SKM-1 treated with dmso at 0.1 percent for 144 hours (cell line): ENCODE results near the gene RUVBL2.

ENCODE experiments used
- DNase-seq: peaks from one replicate; lab custom pipeline; 2025; ENCODE audit not compliant: unreplicated experiment; lab: John Stamatoyannopoulos, UW

The RUVBL2 gene

GRCh38 chr19:48963371-48964204 is 30.1 kb upstream of the RUVBL2 start:
- no peak for DNase-seq

GRCh38 chr19:48964205-48965039 is 29.3 kb upstream of the RUVBL2 start:
- DNase-seq: no peak

- peak; percentile 75 for DNase-seq
Measured at GRCh38 chr19:48965040-48965805, 28.5 kb upstream of the RUVBL2 start, which contains the start of gene FTL. Gene FTL, plus strand, starts transcription at chr19:48965309. Its CDS starts 199 bp downstream, at chr19:48965508.

GRCh38 chr19:48965806-48966540 is 27.7 kb upstream of the RUVBL2 start:
- peak; percentile 19 for DNase-seq

GRCh38 chr19:48966541-48967345 is 26.9 kb upstream of the RUVBL2 start:
- DNase-seq: no peak

- DNase-seq: peak; percentile 58
Measured at GRCh38 chr19:48967346-48968178, 26.1 kb upstream of the RUVBL2 start.

- DNase-seq: no peak
Measured at GRCh38 chr19:48968179-48968661, 25.5 kb upstream of the RUVBL2 start.

GRCh38 chr19:48968813-48969218 is 24.9 kb upstream of the RUVBL2 start:
- no peak for DNase-seq

GRCh38 chr19:48969276-48970138 is 24.2 kb upstream of the RUVBL2 start:
- DNase-seq: no peak

- DNase-seq: no peak
Measured at GRCh38 chr19:48970139-48970766, 23.4 kb upstream of the RUVBL2 start.

- DNase-seq: no peak
Measured at GRCh38 chr19:48970923-48971395, 22.7 kb upstream of the RUVBL2 start.

GRCh38 chr19:48975947-48976847 is 17.5 kb upstream of the RUVBL2 start:
- no peak for DNase-seq

GRCh38 chr19:48977061-48977460 is 16.6 kb upstream of the RUVBL2 start:
- DNase-seq: no peak

GRCh38 chr19:48982280-48982679 is 11.4 kb upstream of the RUVBL2 start:
- no peak for DNase-seq

GRCh38 chr19:48985711-48986110 is 8.0 kb upstream of the RUVBL2 start:
- DNase-seq: no peak

GRCh38 chr19:48986211-48986610 is 7.5 kb upstream of the RUVBL2 start:
- no peak for DNase-seq
